Measurements from ENCODE around the gene POU2AF3.

- no peak for TF ChIP-seq CTCF (IDR thresholded peaks at IDR 0.05; ENCODE audit: low read length)
- TF ChIP-seq EZH2 (IDR thresholded peaks at IDR 0.05; ENCODE audit: borderline replicate concordance, low read length) = no peak
These were observed 4.0 kb downstream of the POU2AF3 start for GRCh38 chr11:111302298-111302697.

Data from OCI-LY1 (cell line).